Measurements from ENCODE around the gene RHBDD1. TPM values are rescaled to one million over a fixed set of nuclear protein-coding genes. Genes with fewer than 3 reads are reported as not detected.

RHBDD1 gene
- total and polyA plus RNA-seq, 2 donors (not counting 3 experiments of a cell fraction or from before 2014, with no cell fraction given): 6.8 to 19.4 TPM

DNA sequence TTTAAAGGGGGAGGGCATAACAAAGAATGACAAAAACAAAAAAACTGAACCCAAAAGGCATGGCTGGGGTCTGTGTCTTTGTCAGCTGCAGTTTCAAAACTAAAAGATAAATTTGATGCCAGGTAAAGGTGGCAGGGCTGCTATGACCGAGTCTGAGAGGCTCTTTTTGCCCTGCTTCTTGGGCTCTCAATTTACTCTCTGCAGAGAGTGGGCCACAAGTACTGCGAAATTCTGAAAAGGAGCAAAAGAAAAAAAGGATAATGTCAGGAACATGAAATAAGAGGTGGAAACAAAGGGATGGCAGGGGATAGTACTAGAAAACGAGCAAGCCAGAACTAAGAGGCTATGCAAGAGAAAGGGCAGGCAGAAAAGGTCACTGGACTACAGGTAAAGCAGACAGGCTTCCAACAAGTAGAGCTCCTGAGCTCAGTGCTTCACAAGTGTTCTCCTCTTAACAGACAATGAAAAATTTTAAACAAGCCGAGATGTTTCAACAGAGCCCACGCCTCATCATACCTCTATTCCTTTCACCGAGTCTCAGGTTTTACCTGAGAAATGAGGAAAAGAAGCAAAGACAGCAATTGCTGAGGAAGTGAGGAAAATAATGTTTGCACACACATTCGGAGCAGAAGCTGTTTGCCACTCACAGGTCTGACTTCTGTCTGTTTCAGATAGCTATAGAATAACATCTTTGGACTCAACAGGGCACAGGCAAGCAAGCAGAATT is 43.5 kb upstream of the RHBDD1 start:
- intact Hi-C loops (cut with micrococcal nuclease): loop anchor here (5.0 to 10.0 kb wide), 2 partner anchors 580 to 758 kb away; no protein-coding TSS in a partner anchor

More for the DNA sequence above, 43.5 kb upstream of the RHBDD1 start:
- Histone ChIP-seq H4K20me1 (replicated peaks; ENCODE audit: control insufficient read depth, extremely low read depth, insufficient read depth, low read length) (no peaks in the 10 kb centered on the region), H3K27me3 (ENCODE audit: control insufficient read depth in 2 of 2, insufficient read depth in 2 of 2, low read length in 2 of 2) (peaks cover 4 to 22% of the 10 kb centered on the region in 2 experiments), H3K4me2 (ENCODE audit: insufficient read depth, low read length) (peak overlapping the region; percentile 84), H3K9ac (replicated peaks; ENCODE audit: extremely low read depth, insufficient read depth, low read length) (peak overlapping the region; percentile 79), H3K9me3 (replicated peaks; ENCODE audit: control insufficient read depth, insufficient read depth, low read length) (no peaks in the 10 kb centered on the region), H3K4me3 (replicated peaks in 1 of 3; ENCODE audit: insufficient read depth in 1 of 3, low read depth in 1 of 3, low read length in 3 of 3) (peak overlapping the region in 2 of 3 experiments; percentile 55 to 69), H3K36me3 (ENCODE audit: control insufficient read depth in 2 of 2, extremely low read depth in 1 of 2, insufficient read depth in 2 of 2, low read length in 2 of 2) (no peaks in the 10 kb centered on the region), H2AFZ (ENCODE audit: low read depth, low read length) (peak overlapping the region; percentile 89), H3K9me1 (replicated peaks; ENCODE audit: control insufficient read depth, extremely low read depth, insufficient read depth, low read length) (no peaks in the 10 kb centered on the region), H3K4me1 (ENCODE audit: control insufficient read depth, extremely low read depth, insufficient read depth, low read length) (peaks cover 4% of the 10 kb centered on the region), H3K79me2 (ENCODE audit: control insufficient read depth, insufficient read depth, low read length) (no peaks in the 10 kb centered on the region), H3K27ac (ENCODE audit: insufficient read depth, low read depth, low read length) (no peak overlapping the region)
- dilution Hi-C loops (cut with MboI; ENCODE audit: extremely low pct_ligation_motif_present, low sequenced_read_pairs): no loop called here
- FAIRE-seq (peak; percentile 48), DNase-seq (ENCODE audit: low read depth, low spot score) (no peak)
- TF ChIP-seq POLR2A (IDR thresholded peaks at IDR 0.05; ENCODE audit: low read depth, low read length): no peak
- no peak for TF ChIP-seq EZH2 (IDR thresholded peaks at IDR 0.05; ENCODE audit: borderline replicate concordance, low read depth, low read length, severe bottlenecking)
- TF ChIP-seq, protein P1, sequence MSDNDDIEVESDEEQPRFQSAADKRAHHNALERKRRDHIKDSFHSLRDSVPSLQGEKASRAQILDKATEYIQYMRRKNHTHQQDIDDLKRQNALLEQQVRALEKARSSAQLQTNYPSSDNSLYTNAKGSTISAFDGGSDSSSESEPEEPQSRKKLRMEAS (IDR thresholded peaks at IDR 0.05; ENCODE audit: insufficient read depth, insufficient read length): no peak
- no peak for TF ChIP-seq MYC (IDR thresholded peaks at IDR 0.05; ENCODE audit: low read depth, low read length)
- TF ChIP-seq JUN (IDR thresholded peaks at IDR 0.05; ENCODE audit: borderline replicate concordance, insufficient read depth, insufficient read length, low read depth): no peak
- no peak for TF ChIP-seq POLR2AphosphoS5 (IDR thresholded peaks at IDR 0.05; ENCODE audit: insufficient read depth, low read depth, low read length)
- no peak for TF ChIP-seq FOS (IDR thresholded peaks at IDR 0.05; ENCODE audit: borderline replicate concordance, insufficient read depth, low read length)
- no peak for TF ChIP-seq GATA2 (IDR thresholded peaks at IDR 0.05; ENCODE audit: insufficient read depth, insufficient read length, low read depth, low read length)
- TF ChIP-seq CTCF (IDR thresholded peaks at IDR 0.05; ENCODE audit: extremely low read depth in 1 of 2, insufficient read depth in 1 of 2, low read depth in 1 of 2, low read length in 2 of 2): no peak
- CTCF ChIA-PET: interaction anchor here (0.6 kb wide), 1 partner anchor 10 kb away, joined by 3 read pairs; no protein-coding TSS in a partner anchor
- BruUV-seq (replicated peaks): no TSS peak
- POLR2A ChIA-PET: no interaction called here
